ENCODE measurements around the gene MYL10.
"Not testable (repeated sequence)": the region's sequence is repeated elsewhere in the genome, so short reads cannot be mapped to it uniquely, and the experiment has no call there.

MYL10 gene

DNA sequence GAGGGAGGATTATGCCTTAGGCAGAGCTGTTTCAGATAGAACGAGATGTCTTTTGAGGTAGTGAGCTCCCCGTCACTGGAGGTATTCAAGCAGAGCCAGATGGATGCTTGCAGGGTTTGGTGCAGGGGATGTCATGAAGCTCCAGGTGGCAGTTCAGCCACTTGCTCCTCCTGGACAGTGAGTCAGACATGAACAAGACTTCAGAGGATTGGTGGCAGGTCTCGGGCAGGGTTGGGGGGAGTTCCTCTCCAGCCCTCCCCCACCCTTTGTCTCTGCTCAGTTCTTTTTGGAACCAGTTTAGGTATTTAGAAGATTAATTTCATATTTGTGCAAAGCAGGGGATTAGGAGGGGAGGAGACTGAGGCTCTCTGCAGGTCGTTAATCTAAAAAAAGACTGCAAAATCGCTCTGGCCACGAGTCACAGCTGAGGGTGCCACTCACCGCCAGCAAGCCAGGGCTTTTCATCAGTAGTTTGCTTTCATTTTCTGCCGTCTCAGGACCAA lies 21.5 kb upstream of the MYL10 start:
- no peak for DNase-seq

DNA sequence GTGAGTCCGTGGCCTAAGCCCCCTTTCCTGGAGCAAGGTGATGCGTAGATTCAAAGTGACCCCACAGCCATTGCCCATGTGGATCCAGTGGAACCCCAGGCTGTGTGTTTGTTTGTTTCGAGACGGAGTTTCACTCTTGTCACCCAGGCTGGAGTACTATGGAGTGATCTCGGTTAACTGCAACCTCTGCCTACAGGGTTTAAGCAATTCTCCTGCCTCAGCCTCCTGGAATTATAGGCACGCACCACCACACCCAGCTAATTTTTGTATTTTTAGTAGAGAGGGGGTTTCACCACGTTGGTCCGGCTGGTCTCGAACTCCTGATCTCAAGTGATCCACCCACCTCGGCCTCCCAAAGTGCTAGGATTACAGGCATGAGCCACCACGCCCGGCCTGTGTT lies 18.8 kb upstream of the MYL10 start:
- DNase-seq: not testable (repeated sequence)

DNA sequence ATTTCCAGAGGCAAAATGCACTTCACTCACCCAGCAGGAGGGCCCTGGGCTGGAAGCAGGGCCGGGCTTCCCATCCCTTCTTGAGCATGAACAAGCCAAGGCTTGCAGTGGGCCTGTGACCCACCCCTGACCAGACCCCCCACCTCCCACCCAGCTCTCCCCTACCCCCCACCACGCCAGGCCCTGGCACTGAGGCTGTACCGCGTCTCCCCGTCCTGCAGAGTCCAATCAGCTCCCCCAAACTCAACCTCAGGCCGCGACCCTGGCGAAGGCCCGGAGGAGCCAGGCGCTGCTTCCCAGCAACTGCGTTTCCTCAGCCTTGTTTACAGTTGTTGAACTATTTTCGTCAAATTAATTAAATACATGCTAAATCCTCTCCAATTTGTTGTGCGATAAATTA lies 16.9 kb upstream of the MYL10 start:
- DNase-seq: no peak

DNA sequence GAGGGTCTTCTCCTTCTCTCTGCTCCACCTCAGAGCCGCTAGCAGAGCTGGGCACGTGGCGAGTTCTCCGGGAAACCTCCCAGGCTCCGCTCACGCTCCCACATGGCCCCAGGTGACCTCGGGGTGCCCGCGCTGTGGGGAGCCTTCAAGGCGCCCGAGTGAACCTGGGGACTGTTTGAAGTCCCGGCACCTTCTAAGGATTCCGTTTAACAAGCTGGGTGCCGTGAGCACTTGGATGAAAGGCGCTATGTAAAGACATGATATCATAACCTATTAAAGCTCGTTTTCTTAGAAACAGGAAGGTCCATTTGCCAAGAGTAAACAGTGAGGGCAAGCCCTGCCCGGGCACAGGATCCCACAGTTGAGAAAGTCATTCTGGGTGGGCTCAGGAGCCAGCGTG lies 15.8 kb upstream of the MYL10 start:
- no peak for DNase-seq

DNA sequence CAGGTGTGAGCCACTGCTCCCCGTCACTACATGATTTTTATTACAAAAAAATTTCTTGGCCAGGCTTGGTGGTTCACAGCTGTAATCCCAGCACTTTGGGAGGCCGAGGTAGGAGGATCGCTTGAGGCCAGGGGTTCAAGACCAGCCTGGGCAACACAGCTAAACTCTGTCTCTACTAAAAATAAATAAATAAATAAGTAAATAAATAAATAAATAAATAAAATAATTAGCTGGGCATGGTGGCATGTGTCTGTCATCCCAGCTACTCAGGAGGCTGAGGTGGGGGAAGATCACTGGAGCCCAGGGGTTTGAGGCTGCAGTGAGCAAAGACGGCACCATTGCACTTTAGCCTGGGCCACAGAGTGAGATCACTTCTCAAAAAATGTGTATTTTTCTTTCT lies 10.0 kb upstream of the MYL10 start:
- not testable (repeated sequence) for DNase-seq

DNA sequence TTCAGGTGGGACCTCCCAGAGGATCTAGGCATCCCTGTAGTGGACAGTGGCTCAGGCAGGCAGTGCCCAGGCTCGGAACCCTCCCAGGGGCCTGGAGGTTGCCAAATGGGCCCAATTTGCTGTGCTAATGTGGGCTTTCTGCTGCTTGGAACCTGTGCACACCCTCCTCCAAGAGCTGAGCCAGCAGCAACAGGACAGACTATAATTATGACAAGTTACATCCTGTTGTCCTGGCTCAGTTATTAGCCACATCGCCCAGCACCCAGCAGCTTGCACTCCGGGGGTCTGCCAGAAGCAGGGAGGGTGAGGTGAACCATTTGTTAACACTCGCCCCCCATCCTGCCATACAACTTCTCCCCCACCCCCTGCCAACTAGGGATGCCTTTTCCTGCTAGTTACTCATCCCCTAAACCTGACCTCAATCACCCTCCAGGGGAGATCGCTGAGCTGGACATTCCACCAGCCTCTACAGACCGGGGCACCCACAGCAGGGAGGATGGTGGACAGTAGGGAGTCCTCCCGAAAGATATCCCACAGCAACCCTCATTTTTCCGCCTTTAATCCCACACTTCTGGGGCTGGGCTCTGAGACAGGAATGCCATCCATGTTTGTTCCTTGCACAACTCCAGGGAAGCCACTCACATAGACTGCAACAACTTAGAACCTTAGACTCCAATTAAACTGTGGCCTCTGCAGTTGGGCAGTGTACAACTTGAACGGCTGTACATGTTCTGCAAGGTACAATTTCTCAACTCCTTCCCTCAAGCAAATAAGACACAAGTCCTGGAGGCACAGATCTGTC lies 7.9 kb upstream of the MYL10 start:
- no peak for DNase-seq

DNA sequence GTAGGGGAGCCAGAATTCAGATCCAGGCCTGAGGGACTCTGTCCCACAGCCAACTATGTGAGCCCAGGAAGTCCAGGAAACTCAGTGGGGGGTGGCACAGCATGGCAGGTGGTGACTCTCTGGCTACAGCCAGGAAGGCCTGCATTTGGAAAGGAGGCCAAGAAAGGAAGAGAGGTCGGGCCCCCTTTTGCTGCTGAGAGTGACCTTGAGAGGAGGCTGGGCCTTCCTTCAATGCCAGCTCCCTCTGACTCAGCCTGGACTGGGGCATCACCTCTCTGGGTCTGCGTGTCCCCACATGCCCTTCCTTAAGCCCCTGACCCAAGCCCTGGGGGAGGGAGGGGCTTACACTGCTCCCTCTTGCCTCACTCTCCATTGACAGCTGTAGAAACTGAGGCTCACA lies 6.4 kb upstream of the MYL10 start:
- DNase-seq: no peak

DNA sequence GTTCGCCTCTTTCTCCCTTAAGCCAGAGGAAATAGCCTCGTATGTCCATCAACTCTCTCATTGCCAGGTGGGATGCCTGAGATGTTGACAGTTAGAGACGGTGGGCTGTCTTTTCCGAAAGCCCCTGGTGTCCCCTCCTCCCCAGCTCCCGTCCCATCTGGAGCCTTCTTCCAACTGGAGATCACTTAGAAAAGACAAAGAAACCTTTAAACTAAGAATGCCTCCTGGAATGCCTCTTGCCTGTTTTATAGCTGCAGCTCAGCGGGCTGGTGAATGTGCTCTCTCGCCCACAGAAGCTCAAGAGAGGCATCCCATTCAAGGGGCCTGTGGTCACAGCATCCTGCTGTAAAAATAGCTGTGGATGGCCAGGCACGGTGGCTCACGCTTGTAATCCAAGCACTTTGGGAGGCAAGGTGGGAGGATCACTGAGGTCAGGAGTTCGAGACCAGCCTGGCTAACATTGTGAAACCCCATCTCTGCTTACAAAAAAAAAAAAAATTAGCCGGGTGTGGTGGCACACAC lies 5.2 kb upstream of the MYL10 start:
- no peak for DNase-seq

DNA sequence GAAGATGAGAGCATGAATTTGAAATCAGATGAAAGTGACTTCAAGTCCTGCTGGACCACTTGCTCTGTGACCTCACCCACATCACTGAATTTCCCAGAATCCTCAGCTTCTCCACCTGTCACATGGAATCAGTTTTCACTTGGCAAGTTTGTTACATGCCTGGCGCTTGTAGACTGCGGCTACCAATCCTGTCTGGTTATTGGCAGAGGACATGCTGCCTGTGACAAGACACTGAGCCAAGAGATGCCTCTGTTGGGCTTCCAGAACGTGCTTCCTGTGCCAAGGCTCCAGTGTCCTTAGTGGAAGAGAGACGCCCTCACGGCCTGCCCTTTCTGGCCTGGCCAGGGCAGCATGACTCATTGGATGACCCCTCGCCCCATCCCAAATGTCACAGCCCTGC lies 4.4 kb upstream of the MYL10 start:
- DNase-seq: no peak

DNA sequence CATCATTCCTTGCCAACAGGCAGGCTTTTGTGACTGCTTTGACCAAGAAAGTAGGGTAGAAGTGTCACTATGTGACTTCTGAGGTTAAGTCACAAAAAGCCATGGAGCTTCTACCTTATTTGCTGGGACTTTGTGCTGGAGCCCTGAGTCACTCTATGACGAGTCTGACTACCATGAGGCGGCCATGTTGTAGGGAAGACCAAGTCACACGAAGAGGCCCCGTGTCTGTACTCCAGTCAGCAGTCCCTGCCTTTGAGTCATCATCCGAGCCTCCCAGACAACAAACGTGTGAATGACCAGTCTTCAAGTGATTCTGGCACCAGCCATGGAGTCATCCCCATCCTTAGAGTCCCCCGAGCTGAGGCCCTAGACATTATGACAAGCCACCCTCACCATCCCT lies 3.5 kb upstream of the MYL10 start:
- no peak for DNase-seq

DNA sequence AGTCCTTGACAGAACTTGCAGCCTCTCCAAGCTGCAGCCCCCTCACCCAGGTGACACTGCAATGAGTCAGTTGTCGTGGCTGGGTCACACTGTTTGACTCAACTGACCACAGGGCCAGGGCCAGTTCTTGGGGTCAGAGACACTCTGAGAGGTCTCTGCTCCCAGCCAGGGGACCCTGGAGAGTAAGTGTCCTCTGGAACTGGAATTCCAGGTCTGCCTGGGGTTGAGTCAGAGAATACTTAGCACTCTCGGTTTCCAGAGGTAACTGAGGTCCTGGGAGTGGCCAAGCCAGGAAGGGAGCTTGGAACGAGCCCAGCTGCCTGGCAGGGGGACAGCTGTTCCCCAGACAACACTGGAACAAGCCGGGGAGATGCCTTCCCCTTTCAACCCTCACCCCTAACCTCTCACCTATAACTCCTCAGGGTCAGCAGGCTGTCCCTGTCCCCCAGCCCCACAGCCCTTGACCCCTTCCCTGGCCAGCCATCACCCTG lies 2.2 kb upstream of the MYL10 start:
- DNase-seq: no peak

DNA sequence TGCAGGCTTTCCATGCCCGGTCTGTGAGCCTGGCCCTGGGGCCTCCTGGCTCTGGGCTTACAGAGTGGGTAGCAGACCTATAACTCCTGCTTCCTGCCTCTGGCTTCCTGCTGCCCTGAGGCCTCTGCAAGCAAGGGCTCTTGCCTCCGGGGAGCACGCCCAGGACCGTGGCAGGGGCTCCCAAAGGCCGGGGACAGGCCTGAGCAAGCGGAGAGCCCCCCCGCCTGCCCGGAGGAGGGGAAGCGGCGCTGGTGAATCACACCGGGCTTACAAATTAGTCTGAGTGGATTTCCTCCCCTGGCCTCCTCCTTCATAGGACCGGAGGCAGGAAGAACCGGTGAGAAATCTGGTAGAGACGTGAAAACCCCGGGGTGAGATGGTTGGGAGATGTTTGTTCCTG lies 1.5 kb upstream of the MYL10 start:
- DNase-seq: no peak

DNA sequence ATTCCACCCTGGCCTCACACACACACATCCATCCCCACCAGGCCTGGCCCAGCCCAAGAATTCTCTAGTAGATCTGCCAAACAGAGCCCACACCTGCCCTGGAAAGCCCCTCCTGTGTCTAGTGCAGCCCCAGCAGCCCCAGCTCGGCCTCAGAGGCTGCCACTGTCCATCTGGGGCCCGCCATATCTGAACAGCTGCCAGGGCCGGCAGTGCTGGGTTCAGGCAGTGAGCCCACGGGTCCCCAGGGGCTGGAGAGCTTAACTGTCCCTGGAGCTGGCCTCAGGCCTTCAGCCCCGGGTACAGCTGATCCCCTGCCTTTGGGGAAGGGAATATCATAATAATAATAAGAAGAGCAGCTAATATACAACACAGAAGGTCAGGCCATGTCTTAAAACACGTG lies 574 bp downstream of the MYL10 start:
- DNase-seq: no peak

DNA sequence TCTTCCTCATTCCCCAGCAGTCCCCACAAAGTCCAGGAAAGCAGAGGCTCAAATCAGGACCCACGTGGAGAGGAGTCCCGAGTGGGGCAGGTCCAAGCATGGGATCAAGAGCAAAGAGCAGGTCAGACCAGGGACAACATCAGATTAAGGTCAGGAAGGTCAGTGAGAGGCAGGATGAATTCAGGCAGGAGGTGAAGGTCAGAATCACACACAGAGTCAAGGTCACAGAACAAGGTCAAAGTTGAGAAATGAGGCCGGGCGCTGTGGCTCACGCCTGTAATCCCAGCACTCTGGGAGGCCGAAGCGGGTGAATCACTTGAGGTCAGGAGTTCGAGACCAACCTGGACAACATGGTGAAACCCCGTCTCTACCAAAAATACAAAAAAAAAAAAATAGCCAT lies 2.3 kb downstream of the MYL10 start:
- DNase-seq: no peak

DNA sequence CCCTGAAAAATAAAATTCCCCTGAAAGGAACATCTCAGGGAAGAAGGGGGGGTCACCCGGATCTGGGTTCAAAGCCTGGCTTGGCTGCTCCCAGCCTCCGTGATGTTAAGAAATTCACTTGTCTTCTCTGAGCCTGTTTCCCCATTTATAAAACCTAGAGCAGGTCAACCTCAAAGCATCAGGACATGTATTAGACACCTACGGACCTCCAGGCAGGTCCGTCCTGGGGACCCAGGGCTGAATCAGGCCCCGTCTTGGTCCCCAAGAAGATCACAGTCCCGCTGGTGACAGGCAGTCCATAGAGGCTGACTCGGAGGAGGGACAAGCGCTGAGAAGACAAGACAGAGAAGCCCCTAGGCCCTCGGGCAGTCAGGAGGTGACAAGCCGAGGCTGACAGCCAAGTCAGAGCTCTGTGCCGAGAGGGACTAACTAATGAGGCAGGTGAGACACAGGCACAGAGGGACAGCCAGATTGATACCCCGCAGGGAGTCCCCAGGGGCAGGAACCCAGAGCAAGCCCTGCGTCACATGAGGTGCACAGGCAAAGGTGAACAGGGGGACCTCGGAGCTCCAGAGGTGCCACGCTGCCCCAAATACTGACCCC lies 2.9 kb downstream of the MYL10 start:
- no peak for DNase-seq

DNA sequence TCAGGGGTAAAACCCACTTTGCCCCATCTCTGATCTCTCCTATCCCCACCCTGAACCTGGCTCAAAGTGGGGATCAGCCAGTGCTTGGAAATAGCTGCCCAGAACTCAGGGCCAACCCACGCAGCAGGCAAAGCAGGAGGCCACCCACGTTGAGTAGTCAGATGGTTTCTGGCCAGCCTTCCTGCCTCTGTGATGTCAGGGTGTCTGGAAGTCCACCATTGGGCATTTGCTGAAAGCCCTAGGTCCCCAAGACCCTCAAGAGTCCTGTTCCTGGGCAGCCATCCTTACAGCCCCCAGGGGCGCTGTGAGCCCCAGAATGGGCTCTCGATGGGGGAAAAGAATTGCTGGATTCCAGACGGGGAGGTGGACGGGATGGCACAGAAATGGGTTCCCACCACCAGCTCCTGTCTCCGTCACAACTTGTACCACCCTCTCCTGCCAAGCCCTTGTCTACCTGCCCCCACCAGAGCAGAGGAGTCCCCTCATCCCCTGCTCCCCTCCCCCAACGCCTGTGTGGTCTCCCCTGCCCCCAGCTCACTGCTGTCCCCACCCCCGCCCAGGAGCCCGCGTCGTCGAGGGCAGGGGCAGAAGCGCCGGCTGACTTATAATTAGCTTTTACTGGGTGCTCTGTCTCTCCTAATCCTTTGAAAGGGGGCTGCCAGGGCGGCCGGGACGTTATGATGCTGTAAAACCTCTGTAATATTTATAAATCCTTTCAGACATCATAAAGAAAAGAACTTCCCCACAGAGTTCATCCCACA lies 3.9 kb downstream of the MYL10 start:
- DNase-seq: no peak

DNA sequence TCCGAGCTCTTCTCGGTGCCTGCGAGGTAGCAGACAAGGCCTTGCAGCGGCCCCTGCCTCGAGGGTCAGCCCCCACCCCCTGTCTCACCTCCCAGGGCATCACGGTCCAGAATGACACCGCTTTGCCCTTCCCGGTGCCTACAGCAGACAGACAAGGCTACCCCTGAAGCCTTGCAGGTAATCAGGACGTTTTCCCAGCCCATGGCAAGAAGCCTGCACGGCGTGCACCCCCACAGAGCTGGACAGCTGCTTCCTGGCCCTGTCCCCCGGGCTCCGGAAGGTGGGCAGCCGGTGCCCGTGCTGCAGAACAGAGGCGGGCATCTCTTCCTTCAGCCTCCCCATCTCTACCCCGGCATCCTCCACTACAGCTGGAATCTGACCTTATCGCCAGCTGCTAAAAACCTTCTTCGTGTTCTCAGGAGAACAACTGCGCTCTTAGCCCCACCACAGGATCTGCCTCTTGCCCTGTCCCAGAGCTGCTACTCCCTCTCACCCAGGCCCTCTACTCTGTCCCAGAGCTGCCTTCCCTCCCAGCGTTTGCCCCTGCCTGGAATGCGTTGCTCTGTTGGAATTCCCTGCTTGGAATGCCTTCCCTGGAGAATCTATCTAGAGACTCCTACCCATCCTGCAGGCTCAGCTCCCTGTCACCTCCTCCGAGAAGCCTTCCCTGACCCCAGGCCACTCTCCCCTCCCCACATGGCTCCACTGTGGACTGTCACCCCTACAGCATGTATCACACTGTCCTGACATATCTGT lies 4.7 kb downstream of the MYL10 start:
- DNase-seq: no peak

DNA sequence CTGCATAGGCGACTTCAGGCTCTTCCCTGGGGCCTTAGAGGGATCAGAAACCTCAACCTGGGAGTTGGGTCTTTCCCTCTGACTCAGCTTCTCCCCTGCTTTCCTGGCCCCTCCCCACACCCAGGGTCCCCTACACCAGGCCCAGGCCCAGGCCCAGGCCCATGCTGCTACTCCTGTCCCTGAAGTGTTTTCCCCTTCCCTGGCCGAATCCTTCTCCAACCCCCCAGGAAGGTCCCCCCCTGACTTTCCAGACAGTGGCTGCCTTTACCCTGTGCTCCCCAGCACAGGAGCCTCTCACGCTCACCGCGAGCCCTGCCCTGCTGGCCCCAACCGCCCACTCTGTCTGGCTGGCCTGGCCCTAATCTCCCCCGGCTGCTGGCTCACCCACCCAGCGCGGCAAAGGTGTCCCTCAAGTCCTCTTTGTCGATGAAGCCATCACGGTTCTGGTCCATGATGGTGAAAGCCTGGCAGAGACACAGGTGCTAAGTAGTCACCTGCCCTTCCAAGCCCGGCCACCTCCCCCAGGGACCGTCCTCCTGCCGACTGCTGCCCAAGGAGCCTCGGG lies 6.4 kb downstream of the MYL10 start:
- DNase-seq: no peak

DNA sequence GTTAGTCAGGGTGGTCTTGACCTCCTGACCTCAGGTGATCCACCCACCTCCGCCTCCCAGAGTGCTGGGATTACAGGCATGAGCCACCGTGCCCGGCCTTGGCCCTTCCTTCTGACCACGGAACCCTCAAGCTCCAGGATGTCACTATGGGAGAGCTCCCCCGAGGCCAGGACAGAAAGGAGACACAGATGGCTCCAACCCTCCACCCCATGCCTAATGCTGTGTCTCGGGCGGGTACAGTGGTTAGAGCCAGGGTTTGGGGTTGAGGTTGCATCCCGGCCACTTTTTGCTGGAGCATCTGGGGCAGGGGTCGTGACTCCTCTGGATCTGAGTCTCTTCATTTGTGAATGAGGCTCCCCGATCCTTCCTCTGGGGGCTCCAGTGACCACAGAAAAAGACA lies 8.1 kb downstream of the MYL10 start:
- no peak for DNase-seq

DNA sequence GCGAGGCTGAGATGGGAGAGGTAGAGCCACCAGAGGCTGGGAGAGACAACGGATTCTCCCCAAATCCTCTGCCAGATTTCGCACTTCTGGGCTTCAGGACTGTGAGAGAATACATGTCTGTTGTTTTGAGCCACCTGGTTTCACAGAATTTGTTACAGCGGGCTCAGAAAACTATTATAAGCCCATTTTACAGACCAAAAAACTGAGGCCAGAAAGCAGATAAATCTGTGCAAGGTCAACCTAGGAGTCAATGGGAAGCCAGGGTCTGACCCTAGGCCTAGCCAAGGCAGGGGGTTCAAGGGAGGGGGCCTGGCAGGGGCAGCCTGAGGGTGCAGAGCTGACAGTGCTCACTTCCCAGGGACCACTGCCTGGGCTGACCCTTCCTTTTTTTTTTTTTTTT lies 8.7 kb downstream of the MYL10 start:
- DNase-seq: no peak

DNA sequence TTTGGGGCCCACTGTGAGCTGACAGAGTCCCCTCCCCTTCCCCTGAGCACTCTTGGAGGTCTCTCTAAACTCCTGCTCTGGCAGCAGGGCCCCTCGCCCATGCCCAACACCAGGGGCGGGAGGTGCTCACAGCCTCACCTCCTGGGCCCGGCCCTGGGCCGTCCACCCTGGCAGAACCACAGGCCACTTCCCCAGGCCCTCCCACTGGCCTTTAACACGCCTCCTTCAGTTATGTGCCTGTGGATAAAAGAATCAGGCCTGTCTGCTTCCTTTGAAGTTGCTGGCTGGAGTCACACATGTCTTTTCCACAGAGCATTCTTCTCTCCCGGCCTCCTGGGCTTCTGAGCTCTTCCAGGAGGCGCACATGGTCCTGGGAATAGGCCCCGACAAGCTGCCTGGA lies 10.2 kb downstream of the MYL10 start:
- no peak for DNase-seq

DNA sequence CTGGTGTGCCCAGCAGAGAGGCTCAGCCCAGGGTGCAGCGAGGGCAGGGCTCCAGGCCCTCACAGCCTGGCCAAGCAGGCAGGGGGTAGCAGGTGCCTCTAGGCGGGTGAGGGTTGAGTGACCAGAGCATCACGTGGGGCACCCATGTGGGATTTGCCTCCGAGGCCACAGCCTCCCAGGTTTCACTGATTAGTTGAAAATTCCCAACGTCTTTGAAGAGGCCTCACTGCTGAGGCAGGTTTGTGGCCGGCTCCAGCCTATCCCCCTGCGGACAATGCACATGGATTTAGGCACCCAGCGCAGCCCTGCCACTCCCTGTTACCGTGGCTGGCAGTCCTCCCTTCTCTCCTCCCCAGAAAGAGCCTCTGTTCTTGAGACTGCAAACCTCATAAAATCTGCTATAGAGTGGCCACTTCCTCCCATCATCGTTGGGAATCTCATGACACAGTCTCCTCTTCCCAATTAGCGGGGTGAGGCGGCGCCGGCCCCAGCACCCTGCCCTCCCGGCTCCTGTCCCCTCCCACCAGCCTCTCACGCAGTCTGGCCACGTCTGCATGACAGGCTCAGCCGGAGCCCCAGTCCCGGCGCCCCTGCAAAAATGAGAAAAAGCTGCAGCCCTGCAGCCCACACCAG lies 10.8 kb downstream of the MYL10 start:
- no peak for DNase-seq

All from SHP77 (cell line).